Trophoblast cell (in vitro differentiated cells and primary cell): Measurements from ENCODE around the gene FAM13A.
A peak's percentile ranks its signal among the peaks of the same experiment; 100 is the strongest.

ENCODE experiments used
- DNase-seq, 2 donors: peaks; one replicate each; pipeline ENCODE4 v3.0.0-alpha.2; 2016
- H2AFZ ChIP-seq: 2 replicates; pipeline ENCODE4 v1.6.1; 2013; ENCODE audit warnings: low read length, moderate library complexity, mild to moderate bottlenecking; ENCODE audit not compliant: insufficient read depth, poor library complexity
- H2AK5ac ChIP-seq: 2 replicates; pipeline ENCODE4 v1.6.1; 2013; ENCODE audit warnings: mild to moderate bottlenecking, low read length
- H2BK120ac ChIP-seq: 2 replicates; pipeline ENCODE4 v1.6.1; 2013; ENCODE audit warnings: low read length, mild to moderate bottlenecking, moderate library complexity; ENCODE audit not compliant: insufficient read depth, poor library complexity
- H2BK12ac ChIP-seq: 2 replicates; pipeline ENCODE4 v1.6.1; 2013; ENCODE audit warnings: mild to moderate bottlenecking, low read length, moderate library complexity
- H2BK5ac ChIP-seq: 2 replicates; pipeline ENCODE4 v1.6.1; 2013; ENCODE audit warnings: low read length, low read depth, moderate library complexity, mild to moderate bottlenecking; ENCODE audit not compliant: poor library complexity
- H3K14ac ChIP-seq: 2 replicates; pipeline ENCODE4 v1.6.1; 2013; ENCODE audit warnings: mild to moderate bottlenecking, low read length
- H3K18ac ChIP-seq: 2 replicates; pipeline ENCODE4 v1.6.1; 2013; ENCODE audit warnings: mild to moderate bottlenecking, low read length
- H3K23ac ChIP-seq: 2 replicates; pipeline ENCODE4 v1.6.1; 2013; ENCODE audit warnings: low read length
- H3K27ac ChIP-seq: 2 replicates; pipeline ENCODE4 v1.5.1; 2013; ENCODE audit warnings: low read depth, mild to moderate bottlenecking, inconsistent platforms, low read length, moderate library complexity
- H3K27me3 ChIP-seq: 2 replicates; pipeline ENCODE4 v1.6.1; 2013; ENCODE audit warnings: inconsistent platforms, mild to moderate bottlenecking, low read length, moderate library complexity; ENCODE audit not compliant: insufficient read depth
- H3K36me3 ChIP-seq, 2 experiments: 1 replicate in 1 of 2; 2 replicates in 1 of 2; pipeline ENCODE4 v1.6.1; 2013; ENCODE audit warnings: low read length in 2 of 2, mild to moderate bottlenecking in 2 of 2, moderate library complexity in 1 of 2; ENCODE audit not compliant: insufficient read depth in 2 of 2, control insufficient read depth in 1 of 2
- H3K4ac ChIP-seq: 2 replicates; pipeline ENCODE4 v1.6.1; 2013; ENCODE audit warnings: low read depth, mild to moderate bottlenecking, low read length, moderate library complexity
- H3K4me1 ChIP-seq, 2 experiments: 1 replicate in 1 of 2; 2 replicates in 1 of 2; pipeline ENCODE4 v1.6.1; 2013; ENCODE audit warnings: low read length in 2 of 2, mild to moderate bottlenecking in 2 of 2, moderate library complexity in 1 of 2; ENCODE audit not compliant: insufficient read depth in 2 of 2, control insufficient read depth in 1 of 2
- H3K4me2 ChIP-seq: 2 replicates; pipeline ENCODE4 v1.6.1; 2013; ENCODE audit warnings: inconsistent platforms, mild to moderate bottlenecking, low read length, moderate library complexity
- H3K4me3 ChIP-seq: 2 replicates; pipeline ENCODE4 v1.5.1; 2013; ENCODE audit warnings: mild to moderate bottlenecking, low read depth, low read length, inconsistent platforms
- H3K79me1 ChIP-seq: one replicate; pipeline ENCODE4 v1.6.1; 2013; ENCODE audit warnings: low read length
- H3K79me2 ChIP-seq: 2 replicates; pipeline ENCODE4 v1.6.1; 2013; ENCODE audit warnings: low read length, mild to moderate bottlenecking; ENCODE audit not compliant: control insufficient read depth, insufficient read depth, poor library complexity
- H3K9ac ChIP-seq: 2 replicates; pipeline ENCODE4 v1.6.1; 2013; ENCODE audit warnings: mild to moderate bottlenecking, low read length
- H3K9me3 ChIP-seq: 2 replicates; pipeline ENCODE4 v1.6.1; 2013; ENCODE audit warnings: low read depth, mild to moderate bottlenecking, control low read depth, inconsistent platforms, low read length; ENCODE audit not compliant: insufficient read depth
- H4K12ac ChIP-seq: 2 replicates; pipeline ENCODE4 v1.6.1; 2013; ENCODE audit warnings: low read depth, mild to moderate bottlenecking, low read length, moderate library complexity
- H4K8ac ChIP-seq: 2 replicates; pipeline ENCODE4 v1.6.1; 2013; ENCODE audit warnings: low read depth, mild to moderate bottlenecking, low read length, moderate library complexity
- H4K91ac ChIP-seq: one replicate; pipeline ENCODE4 v1.6.1; 2013; ENCODE audit warnings: low read depth, mild to moderate bottlenecking, low read length, moderate library complexity
- WGBS: extraction: QIAGEN DNeasy Blood & Tissue Kit; methylation state at CpG from one replicate; pipeline ENCODE4 v1.1.7; 2013; ENCODE audit warnings: missing lambda C conversion rate; ENCODE audit not compliant: insufficient read length, insufficient coverage; ENCODE audit errors: extremely low coverage; 5-methylcytosine and 5-hydroxymethylcytosine counted together

FAM13A gene

GRCh38 chr4:88825931-88826330 lies 231.1 kb downstream of the FAM13A start:
- Histone ChIP-seq H2BK120ac (no peak overlapping the region), H3K4ac (no peak overlapping the region), H3K79me1 (peaks cover 2% of the 10 kb centered on the region), H3K18ac (no peak overlapping the region), H3K9ac (no peak overlapping the region), H4K12ac (no peak overlapping the region), H3K4me3 (no peak overlapping the region), H3K79me2 (no peaks in the 10 kb centered on the region), H3K4me1 (peaks cover 0 to 6% of the 10 kb centered on the region in 2 experiments), H2BK5ac (no peak overlapping the region), H3K27ac (no peak overlapping the region), H3K27me3 (no peaks in the 10 kb centered on the region), H3K9me3 (no peaks in the 10 kb centered on the region), H3K23ac (no peak overlapping the region), H2AFZ (no peak overlapping the region), H3K36me3 (no peaks in the 10 kb centered on the region), H2AK5ac (no peak overlapping the region), H3K14ac (no peak overlapping the region), H3K4me2 (no peak overlapping the region), H4K91ac (no peak overlapping the region), H4K8ac (no peak overlapping the region), H2BK12ac (no peak overlapping the region)
- no CpG with 5 or more reads among the region's 2 CpGs for WGBS
- no peak for DNase-seq

GRCh38 chr4:88823058-88823919 lies 233.7 kb downstream of the FAM13A start:
- H4K12ac ChIP-seq: no peak overlapping the region
- H3K4me1 ChIP-seq: peaks cover 0 to 6% of the 10 kb centered on the region in 2 experiments
- peak overlapping the region; percentile 33 for H3K4me3 ChIP-seq
- H4K91ac ChIP-seq: no peak overlapping the region
- peaks cover 2% of the 10 kb centered on the region for H3K79me1 ChIP-seq
- no peak overlapping the region for H2BK12ac ChIP-seq
- no peaks in the 10 kb centered on the region for H3K27me3 ChIP-seq
- peak overlapping the region; percentile 73 for H3K27ac ChIP-seq
- no peaks in the 10 kb centered on the region for H3K9me3 ChIP-seq
- no peak overlapping the region for H3K14ac ChIP-seq
- no peak overlapping the region for H2BK5ac ChIP-seq
- peak; percentile 83 to 90 for DNase-seq
- no CpG with 5 or more reads among the region's 16 CpGs for WGBS
- no peak overlapping the region for H3K9ac ChIP-seq
- H3K79me2 ChIP-seq: no peaks in the 10 kb centered on the region
- no peak overlapping the region for H3K18ac ChIP-seq
- no peak overlapping the region for H3K23ac ChIP-seq
- no peak overlapping the region for H2AK5ac ChIP-seq
- peak overlapping the region; percentile 77 for H4K8ac ChIP-seq
- peak overlapping the region; percentile 57 for H3K4me2 ChIP-seq
- H2BK120ac ChIP-seq: no peak overlapping the region
- H3K36me3 ChIP-seq: no peaks in the 10 kb centered on the region
- no peak overlapping the region for H3K4ac ChIP-seq
- peak overlapping the region; percentile 91 for H2AFZ ChIP-seq

GRCh38 chr4:88822034-88822789 lies 234.8 kb downstream of the FAM13A start:
- no CpG with 5 or more reads among the region's 4 CpGs for WGBS
- Histone ChIP-seq H4K12ac (no peak overlapping the region), H3K14ac (no peak overlapping the region), H3K27ac (no peak overlapping the region), H3K79me2 (no peaks in the 10 kb centered on the region), H2AK5ac (no peak overlapping the region), H3K4me3 (no peak overlapping the region), H3K4me1 (peaks cover 0 to 6% of the 10 kb centered on the region in 2 experiments), H2AFZ (no peak overlapping the region), H3K9me3 (no peaks in the 10 kb centered on the region), H3K27me3 (no peaks in the 10 kb centered on the region), H3K9ac (no peak overlapping the region), H3K36me3 (no peaks in the 10 kb centered on the region), H2BK120ac (no peak overlapping the region), H3K79me1 (peaks cover 2% of the 10 kb centered on the region), H2BK12ac (no peak overlapping the region), H3K4ac (no peak overlapping the region), H3K4me2 (no peak overlapping the region), H4K91ac (no peak overlapping the region), H3K18ac (no peak overlapping the region), H2BK5ac (no peak overlapping the region), H4K8ac (no peak overlapping the region), H3K23ac (no peak overlapping the region)
- DNase-seq: peak in 1 of 2 donors; percentile 19

- H4K8ac ChIP-seq: no peak overlapping the region
- no peaks in the 10 kb centered on the region for H3K36me3 ChIP-seq
- H2AFZ ChIP-seq: no peak overlapping the region
- no peaks in the 10 kb centered on the region for H3K79me2 ChIP-seq
- no peak overlapping the region for H2BK5ac ChIP-seq
- H2AK5ac ChIP-seq: no peak overlapping the region
- H3K4ac ChIP-seq: no peak overlapping the region
- H3K4me2 ChIP-seq: no peak overlapping the region
- H3K23ac ChIP-seq: no peak overlapping the region
- no peak overlapping the region for H3K27ac ChIP-seq
- H2BK120ac ChIP-seq: no peak overlapping the region
- peaks cover 0 to 6% of the 10 kb centered on the region in 2 experiments for H3K4me1 ChIP-seq
- H3K4me3 ChIP-seq: no peak overlapping the region
- no CpG with 5 or more reads among the region's 2 CpGs for WGBS
- no peak overlapping the region for H3K9ac ChIP-seq
- H3K79me1 ChIP-seq: peaks cover 2% of the 10 kb centered on the region
- no peaks in the 10 kb centered on the region for H3K9me3 ChIP-seq
- no peak overlapping the region for H3K14ac ChIP-seq
- H3K18ac ChIP-seq: no peak overlapping the region
- H2BK12ac ChIP-seq: no peak overlapping the region
- H4K91ac ChIP-seq: no peak overlapping the region
- H4K12ac ChIP-seq: no peak overlapping the region
- no peaks in the 10 kb centered on the region for H3K27me3 ChIP-seq
- DNase-seq: no peak
Measured at GRCh38 chr4:88821522-88821921, 235.5 kb downstream of the FAM13A start.
